Loucy (cell line): ENCODE results near the gene FLOT1.

Experiments used
- CTCF ChIP-seq: fragments of 200-600 bp; sonication (generic); conservative IDR thresholded peaks from 2 replicates; pipeline ENCODE4 v1.5.1; 2014; ENCODE audit warnings: mild to moderate bottlenecking, antibody characterized with exemption, low read length
- EZH2phosphoT487 ChIP-seq: fragments of 200-600 bp; IDR thresholded peaks from 2 replicates; pipeline ENCODE4 v1.6.1; 2018; ENCODE audit warnings: antibody characterized with exemption, mild to moderate bottlenecking, moderate library complexity, borderline replicate concordance

- TF ChIP-seq CTCF (no peak), EZH2phosphoT487 (no peak)
Observed at GRCh38 chr6:30700340-30700739, 42.1 kb downstream of the FLOT1 start.
